Peyer's patch (tissue), 4 donors: ENCODE data around the gene ZFPM1.

Source experiments
- POLR2A ChIP-seq, 2 donors: fragments of 450-650 bp; IDR thresholded peaks; one replicate each; pipeline ENCODE4 v1.5.1; 2017; ENCODE audit warnings: antibody characterized with exemption in 2 of 2, mild to moderate bottlenecking in 2 of 2, moderate library complexity in 2 of 2
- TF ChIP-seq, protein P1 (sequence below), 6 experiments: fragments of 450-650 bp in 4 of 6; fragments of 200-600 bp in 2 of 6; sonication (generic) in 1 of 6; IDR thresholded peaks; one replicate each; pipeline ENCODE4 v1.5.1; 2017 to 2019; ENCODE audit warnings: antibody characterized with exemption in 6 of 6, mild to moderate bottlenecking in 3 of 6, moderate library complexity in 1 of 6

DNA sequence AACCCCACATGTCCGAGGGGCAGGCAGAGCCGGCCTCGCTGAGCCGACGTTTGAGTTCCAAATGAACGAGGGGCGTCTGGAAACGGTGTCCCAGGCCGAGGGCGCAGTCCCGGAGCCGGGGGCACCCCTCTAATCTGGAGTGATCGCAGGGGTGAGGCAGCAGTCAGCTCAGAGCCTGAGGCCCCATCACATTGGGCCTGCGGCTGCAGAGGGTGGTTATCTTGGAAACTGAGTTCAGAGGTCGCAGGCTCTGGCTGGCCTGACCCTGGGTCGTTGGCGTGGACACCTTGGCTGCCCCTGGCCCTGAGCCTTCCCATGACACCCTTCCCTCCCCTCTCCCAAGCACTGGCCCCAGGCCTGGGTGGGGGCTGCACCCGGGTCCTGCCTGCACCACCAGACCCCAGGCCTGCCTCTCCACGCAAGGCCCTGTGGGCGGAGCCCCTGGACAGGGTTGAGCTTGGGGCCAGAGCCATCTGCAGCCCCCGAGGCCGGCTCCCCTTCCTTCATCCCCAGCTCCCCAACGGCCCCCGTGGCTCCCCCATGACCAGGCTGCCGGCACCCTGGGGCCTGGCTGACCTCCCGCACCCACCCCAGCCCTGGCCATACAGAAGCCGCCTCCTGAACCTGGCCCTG is 45.6 kb downstream of the ZFPM1 start:
- TF ChIP-seq, protein P1, sequence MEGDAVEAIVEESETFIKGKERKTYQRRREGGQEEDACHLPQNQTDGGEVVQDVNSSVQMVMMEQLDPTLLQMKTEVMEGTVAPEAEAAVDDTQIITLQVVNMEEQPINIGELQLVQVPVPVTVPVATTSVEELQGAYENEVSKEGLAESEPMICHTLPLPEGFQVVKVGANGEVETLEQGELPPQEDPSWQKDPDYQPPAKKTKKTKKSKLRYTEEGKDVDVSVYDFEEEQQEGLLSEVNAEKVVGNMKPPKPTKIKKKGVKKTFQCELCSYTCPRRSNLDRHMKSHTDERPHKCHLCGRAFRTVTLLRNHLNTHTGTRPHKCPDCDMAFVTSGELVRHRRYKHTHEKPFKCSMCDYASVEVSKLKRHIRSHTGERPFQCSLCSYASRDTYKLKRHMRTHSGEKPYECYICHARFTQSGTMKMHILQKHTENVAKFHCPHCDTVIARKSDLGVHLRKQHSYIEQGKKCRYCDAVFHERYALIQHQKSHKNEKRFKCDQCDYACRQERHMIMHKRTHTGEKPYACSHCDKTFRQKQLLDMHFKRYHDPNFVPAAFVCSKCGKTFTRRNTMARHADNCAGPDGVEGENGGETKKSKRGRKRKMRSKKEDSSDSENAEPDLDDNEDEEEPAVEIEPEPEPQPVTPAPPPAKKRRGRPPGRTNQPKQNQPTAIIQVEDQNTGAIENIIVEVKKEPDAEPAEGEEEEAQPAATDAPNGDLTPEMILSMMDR (IDR thresholded peaks at IDR 0.05) = no peak
- no peak for TF ChIP-seq POLR2A (IDR thresholded peaks at IDR 0.05)
